ENCODE measurements around the gene GSTA3. TPM values are rescaled to one million over a fixed set of nuclear protein-coding genes. Genes with fewer than 3 reads are reported as not detected.

GSTA3 gene
- total RNA-seq, 1 experiment from 2014 or later = not detected

- TF ChIP-seq, protein P1, sequence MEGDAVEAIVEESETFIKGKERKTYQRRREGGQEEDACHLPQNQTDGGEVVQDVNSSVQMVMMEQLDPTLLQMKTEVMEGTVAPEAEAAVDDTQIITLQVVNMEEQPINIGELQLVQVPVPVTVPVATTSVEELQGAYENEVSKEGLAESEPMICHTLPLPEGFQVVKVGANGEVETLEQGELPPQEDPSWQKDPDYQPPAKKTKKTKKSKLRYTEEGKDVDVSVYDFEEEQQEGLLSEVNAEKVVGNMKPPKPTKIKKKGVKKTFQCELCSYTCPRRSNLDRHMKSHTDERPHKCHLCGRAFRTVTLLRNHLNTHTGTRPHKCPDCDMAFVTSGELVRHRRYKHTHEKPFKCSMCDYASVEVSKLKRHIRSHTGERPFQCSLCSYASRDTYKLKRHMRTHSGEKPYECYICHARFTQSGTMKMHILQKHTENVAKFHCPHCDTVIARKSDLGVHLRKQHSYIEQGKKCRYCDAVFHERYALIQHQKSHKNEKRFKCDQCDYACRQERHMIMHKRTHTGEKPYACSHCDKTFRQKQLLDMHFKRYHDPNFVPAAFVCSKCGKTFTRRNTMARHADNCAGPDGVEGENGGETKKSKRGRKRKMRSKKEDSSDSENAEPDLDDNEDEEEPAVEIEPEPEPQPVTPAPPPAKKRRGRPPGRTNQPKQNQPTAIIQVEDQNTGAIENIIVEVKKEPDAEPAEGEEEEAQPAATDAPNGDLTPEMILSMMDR (IDR thresholded peaks at IDR 0.05; ENCODE audit: unreplicated experiment) = no peak
- peaks cover 6% of the 10 kb centered on the region for H3K36me3 Mint-ChIP-seq (ENCODE audit: insufficient read depth, unreplicated experiment)
- CTCF ChIA-PET = interaction anchor here (0.6 to 1.5 kb wide), 2 partner anchors 80 to 704 kb away, joined by 3 to 4 read pairs; no protein-coding TSS in a partner anchor
- H3K27ac Mint-ChIP-seq (ENCODE audit: low read depth, unreplicated experiment) = no peak overlapping the region
- DNase-seq (ENCODE audit: unreplicated experiment) = no peak
- BruUV-seq (replicated peaks) = no TSS peak
- intact Hi-C loops (cut with micrococcal nuclease) = no loop called here
- POLR2A ChIA-PET = no interaction called here
- peaks cover 19% of the 10 kb centered on the region for H3K4me1 Mint-ChIP-seq (ENCODE audit: insufficient read depth, unreplicated experiment)
- peaks cover 10% of the 10 kb centered on the region for H3K9me3 Mint-ChIP-seq (ENCODE audit: unreplicated experiment)
- no peak overlapping the region for H3K4me3 Mint-ChIP-seq (ENCODE audit: unreplicated experiment)
- H3K27me3 Mint-ChIP-seq (ENCODE audit: insufficient read depth, unreplicated experiment) = no peaks in the 10 kb centered on the region
These were observed 5.0 kb upstream of the GSTA3 start for GRCh38 chr6:52914516-52914915.

DNA sequence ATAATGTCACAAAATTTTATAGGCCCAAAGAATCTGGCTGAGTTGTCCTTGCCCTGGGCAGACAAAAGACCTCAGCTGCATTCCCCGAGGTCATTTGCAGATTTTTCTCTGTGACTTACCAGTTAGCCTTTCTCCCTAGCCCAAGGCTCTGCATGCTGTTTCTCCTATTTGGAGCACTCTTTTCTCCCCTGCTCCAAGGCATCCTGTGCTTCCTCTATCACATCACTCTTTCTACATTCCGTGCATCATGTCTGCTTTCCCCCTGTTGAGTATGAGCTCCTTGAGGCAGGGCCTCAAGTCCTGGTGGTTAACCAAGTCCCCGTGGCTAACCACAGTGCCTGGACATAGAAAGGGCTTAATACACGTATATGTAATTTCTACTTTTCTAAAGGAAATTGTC is 593 bp upstream of the GSTA3 start:
- no TSS peak for BruUV-seq (replicated peaks)

DNA sequence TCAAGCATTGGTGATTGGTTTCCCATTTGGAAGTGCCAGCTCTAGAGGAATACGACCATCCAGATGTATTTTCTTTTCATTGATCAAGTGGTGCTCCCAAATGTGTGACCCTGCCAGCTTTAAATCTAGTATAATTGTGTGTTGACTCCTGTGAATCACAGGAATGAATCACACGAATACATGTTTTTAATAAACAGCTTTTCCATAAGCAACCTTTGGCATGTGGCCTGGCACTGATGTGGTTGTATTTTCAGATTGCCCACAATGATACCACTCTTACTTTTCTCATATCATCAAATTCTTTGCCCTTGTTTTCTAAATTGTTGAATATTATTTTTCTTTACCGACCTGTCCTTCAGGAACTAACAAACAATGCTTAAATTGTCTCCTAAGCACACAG is 367 bp downstream of the GSTA3 start:
- BruUV-seq (replicated peaks) = no TSS peak
- TF ChIP-seq, protein P1 (IDR thresholded peaks at IDR 0.05; ENCODE audit: unreplicated experiment) = no peak
- intact Hi-C loops (cut with micrococcal nuclease) = no loop called here
- H3K27me3 Mint-ChIP-seq (ENCODE audit: insufficient read depth, unreplicated experiment) = no peaks in the 10 kb centered on the region
- ChIA-PET POLR2A (interaction anchor here (1.0 to 3.0 kb wide), 6 partner anchors 10 to 85 kb away, joined by 3 to 16 read pairs (median 6); partner anchors contain the start of gene GSTA4), CTCF (interaction anchor here (0.9 kb wide), 1 partner anchor 27 kb away, joined by 4 read pairs; no protein-coding TSS in a partner anchor)
- DNase-seq (ENCODE audit: unreplicated experiment) = peak; percentile 24
- no peaks in the 10 kb centered on the region for H3K9me3 Mint-ChIP-seq (ENCODE audit: unreplicated experiment)
- no peaks in the 10 kb centered on the region for H3K36me3 Mint-ChIP-seq (ENCODE audit: insufficient read depth, unreplicated experiment)
- H3K4me3 Mint-ChIP-seq (ENCODE audit: unreplicated experiment) = no peak overlapping the region
- H3K4me1 Mint-ChIP-seq (ENCODE audit: insufficient read depth, unreplicated experiment) = no peaks in the 10 kb centered on the region
- H3K27ac Mint-ChIP-seq (ENCODE audit: low read depth, unreplicated experiment) = no peak overlapping the region

More for the DNA sequence above, 593 bp upstream of the GSTA3 start:
- intact Hi-C loops (cut with micrococcal nuclease) = no loop called here
- H3K27me3 Mint-ChIP-seq (ENCODE audit: insufficient read depth, unreplicated experiment) = no peaks in the 10 kb centered on the region
- DNase-seq (ENCODE audit: unreplicated experiment) = no peak
- H3K4me1 Mint-ChIP-seq (ENCODE audit: insufficient read depth, unreplicated experiment) = peaks cover 7% of the 10 kb centered on the region
- POLR2A ChIA-PET = interaction anchor here (1.1 to 3.0 kb wide), 5 partner anchors 9 to 84 kb away, joined by 3 to 16 read pairs (median 6); partner anchors contain the start of gene GSTA4
- H3K36me3 Mint-ChIP-seq (ENCODE audit: insufficient read depth, unreplicated experiment) = no peaks in the 10 kb centered on the region
- TF ChIP-seq, protein P1 (IDR thresholded peaks at IDR 0.05; ENCODE audit: unreplicated experiment) = no peak
- CTCF ChIA-PET = interaction anchor here (1.0 kb wide), 1 partner anchor 75 kb away, joined by 3 read pairs; no protein-coding TSS in a partner anchor
- peaks cover 8% of the 10 kb centered on the region for H3K9me3 Mint-ChIP-seq (ENCODE audit: unreplicated experiment)
- no peak overlapping the region for H3K27ac Mint-ChIP-seq (ENCODE audit: low read depth, unreplicated experiment)
- no peak overlapping the region for H3K4me3 Mint-ChIP-seq (ENCODE audit: unreplicated experiment)

GRCh38 chr6:52908526-52908925 is 972 bp downstream of the GSTA3 start:
- CTCF ChIA-PET = interaction anchor here (0.7 to 0.9 kb wide), 3 partner anchors 27 to 525 kb away, joined by 3 to 4 read pairs (median 3); no protein-coding TSS in a partner anchor
- POLR2A ChIA-PET = interaction anchor here (0.7 to 3.0 kb wide), 5 partner anchors 10 to 225 kb away, joined by 3 to 16 read pairs (median 5); partner anchors contain the start of gene GSTA4
- no peaks in the 10 kb centered on the region for H3K36me3 Mint-ChIP-seq (ENCODE audit: insufficient read depth, unreplicated experiment)
- no TSS peak for BruUV-seq (replicated peaks)
- no peaks in the 10 kb centered on the region for H3K4me1 Mint-ChIP-seq (ENCODE audit: insufficient read depth, unreplicated experiment)
- TF ChIP-seq, protein P1 (IDR thresholded peaks at IDR 0.05; ENCODE audit: unreplicated experiment) = no peak
- H3K27ac Mint-ChIP-seq (ENCODE audit: low read depth, unreplicated experiment) = no peak overlapping the region
- no peaks in the 10 kb centered on the region for H3K27me3 Mint-ChIP-seq (ENCODE audit: insufficient read depth, unreplicated experiment)
- no peaks in the 10 kb centered on the region for H3K9me3 Mint-ChIP-seq (ENCODE audit: unreplicated experiment)
- DNase-seq (ENCODE audit: unreplicated experiment) = no peak
- H3K4me3 Mint-ChIP-seq (ENCODE audit: unreplicated experiment) = no peak overlapping the region
- intact Hi-C loops (cut with micrococcal nuclease) = no loop called here
